A172 (cell line): Measurements from ENCODE around the gene SYS1. TPM values are rescaled to one million over a fixed set of nuclear protein-coding genes. Genes with fewer than 3 reads are reported as not detected.
"Not testable (repeated sequence)": the region's sequence is repeated elsewhere in the genome, so short reads cannot be mapped to it uniquely, and the experiment has no call there.

Source experiments
- DNase-seq: peaks from one replicate; pipeline ENCODE4 v3.0.0-alpha.2; 2015; ENCODE audit warnings: low spot score
- total RNA-seq: library from RNA; depleted of rRNA; stranded (reverse); fragments of >200 nt; shearing (Covaris generic); gene quantifications from 2 replicates; pipeline ENCODE4 v1.2.3, GENCODE V29; 2014

Gene SYS1
- total RNA-seq, 1 experiment from 2014 or later, result 14.5 TPM

- no peak for DNase-seq
These were observed 23.2 kb upstream of the SYS1 start for GRCh38 chr20:45339799-45340198.

- DNase-seq, result no peak
These were observed 22.6 kb upstream of the SYS1 start for GRCh38 chr20:45340236-45340847.

DNA sequence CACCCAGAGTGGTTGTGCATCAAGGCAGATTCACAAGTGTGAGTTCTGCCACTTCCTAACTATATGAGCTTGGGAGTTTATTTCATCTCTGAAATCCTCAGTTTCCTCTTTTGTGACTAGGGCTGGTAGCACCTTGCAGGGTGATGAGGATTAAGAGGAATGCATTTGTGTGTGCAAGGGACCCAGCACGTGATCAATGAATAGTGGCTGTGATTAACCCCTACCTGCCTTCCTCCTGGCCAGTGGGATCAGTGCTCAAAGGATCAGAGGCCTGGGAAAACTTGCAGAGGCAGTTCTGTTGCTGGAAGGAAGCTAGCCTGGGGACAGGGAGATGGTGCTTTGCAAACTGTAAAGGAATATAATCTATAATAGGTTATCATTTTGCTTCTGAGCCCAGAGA, 22.0 kb upstream of the SYS1 start:
- DNase-seq, result no peak

DNA sequence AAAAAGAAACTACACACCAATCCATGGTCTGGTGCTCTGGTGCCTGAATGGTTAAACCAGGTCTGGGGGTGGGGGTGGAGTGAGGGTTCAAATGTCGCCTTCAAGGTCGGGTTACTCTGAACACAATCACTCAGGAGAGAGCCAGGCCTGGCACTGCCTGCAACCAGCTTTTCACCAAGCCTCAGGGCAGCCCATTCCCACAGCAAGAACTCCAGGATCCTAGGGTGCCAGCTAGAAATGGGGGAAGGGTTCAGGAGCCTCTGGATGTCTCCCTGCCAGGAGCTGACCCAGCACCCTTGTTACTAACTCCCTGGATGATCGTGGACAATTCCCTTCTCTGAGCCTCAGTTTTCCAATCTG, 21.4 kb upstream of the SYS1 start:
- DNase-seq, result no peak

DNA sequence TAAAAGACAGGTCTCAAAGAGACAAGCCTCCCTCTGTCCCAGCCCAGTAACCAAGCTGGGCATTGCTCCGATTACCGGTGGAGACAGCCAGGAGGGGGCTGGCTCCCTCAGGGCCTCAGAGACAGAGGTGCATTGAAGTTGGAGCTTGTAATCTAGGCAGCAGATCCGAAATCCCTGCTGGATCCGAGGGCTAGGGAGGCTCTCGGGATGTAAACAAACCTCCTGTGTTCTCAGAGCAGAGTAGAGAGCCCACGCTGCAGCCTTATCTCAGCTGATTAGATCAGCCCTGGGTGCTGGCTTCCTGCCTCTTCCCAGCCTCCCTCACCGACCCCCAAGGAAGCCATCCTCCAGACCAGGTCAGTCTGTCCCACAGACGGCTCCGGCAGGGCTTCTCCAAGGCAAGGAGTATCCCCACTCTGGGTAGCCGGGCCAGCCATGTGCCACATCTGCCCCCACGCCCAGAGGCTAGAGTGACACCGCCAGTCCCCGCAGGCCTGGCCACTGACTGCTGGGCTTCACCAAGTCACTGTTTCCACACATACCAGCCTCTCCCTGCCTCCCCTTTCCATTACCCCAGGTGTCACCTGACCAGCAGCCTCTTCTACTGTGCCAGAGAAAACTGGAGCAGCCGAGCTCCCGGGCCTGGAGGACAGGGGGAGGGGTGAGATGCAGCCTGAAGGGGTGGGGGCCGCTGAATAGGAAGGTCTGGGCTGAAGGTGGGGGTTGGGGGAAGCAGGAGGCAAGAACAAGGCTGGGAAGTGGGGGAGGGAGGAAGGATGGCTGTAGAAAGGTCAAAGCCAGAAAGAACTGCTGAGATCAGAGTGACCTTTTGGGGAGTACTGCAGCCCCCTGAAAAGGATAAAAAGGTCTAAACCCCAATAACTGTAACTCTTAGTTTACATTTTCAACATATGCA, 20.8 kb upstream of the SYS1 start:
- peak; percentile 69 for DNase-seq

DNA sequence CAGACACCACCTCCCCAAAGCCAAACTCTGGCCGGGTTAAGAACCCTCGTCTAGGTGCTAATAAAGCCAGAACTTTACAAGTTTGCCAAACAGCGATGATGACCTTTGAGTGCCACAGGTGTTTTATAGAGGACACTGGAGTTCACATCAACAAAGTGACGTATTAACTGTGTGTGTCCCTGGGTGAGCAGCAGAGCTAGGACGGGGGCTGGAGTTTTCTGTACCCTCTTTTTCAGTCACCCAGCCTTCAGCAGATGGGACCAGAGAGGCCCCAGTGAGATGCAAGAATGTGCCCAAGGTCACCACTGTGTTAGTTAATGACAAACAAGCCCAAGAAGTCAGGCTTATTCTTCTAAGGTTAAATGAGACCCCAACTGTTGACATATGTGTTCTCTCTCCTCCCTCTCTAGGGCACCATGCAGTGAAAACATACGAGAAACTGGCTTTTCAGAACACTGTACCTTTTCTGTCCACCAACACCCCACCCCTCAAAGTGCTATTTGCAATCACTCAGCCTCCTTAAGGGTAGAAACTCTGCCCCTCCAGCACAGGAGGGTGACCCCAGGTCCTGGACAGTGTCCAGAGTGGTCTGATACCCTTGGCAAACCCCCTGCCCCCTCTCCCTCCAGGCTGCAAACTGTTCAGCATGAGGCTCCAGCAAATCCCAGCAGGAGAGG, 20.0 kb upstream of the SYS1 start:
- DNase-seq, result no peak

DNA sequence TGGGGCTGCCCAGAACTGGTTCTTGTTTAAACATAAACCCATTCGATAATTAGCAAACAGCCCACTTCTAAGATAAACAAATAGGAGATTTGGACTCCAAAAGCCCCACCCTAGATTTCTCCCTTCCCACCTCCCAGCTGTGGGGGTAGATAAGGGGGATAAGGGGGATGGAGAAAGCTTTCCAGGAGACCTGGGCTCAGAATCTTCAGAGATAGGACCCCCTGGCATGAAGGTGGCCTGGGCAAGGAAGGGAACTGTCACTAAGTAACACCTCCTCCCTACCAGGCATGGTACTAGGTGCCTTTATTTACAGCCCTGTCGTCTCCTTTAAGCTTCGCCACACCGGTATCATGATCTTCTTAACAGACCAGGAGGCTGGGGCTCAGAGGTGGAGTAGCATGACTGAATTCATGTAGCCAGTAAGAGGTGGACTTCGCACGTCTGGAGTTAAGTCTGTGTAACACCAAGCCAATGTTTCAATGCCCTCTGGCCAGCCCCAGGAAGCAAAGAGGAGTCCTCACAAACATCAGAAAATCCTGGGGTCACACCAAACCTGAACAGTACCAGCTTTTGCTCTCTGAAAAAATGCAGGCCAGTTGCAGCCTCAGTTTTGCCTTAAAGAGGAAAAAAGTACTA, 19.3 kb upstream of the SYS1 start:
- no peak for DNase-seq

DNA sequence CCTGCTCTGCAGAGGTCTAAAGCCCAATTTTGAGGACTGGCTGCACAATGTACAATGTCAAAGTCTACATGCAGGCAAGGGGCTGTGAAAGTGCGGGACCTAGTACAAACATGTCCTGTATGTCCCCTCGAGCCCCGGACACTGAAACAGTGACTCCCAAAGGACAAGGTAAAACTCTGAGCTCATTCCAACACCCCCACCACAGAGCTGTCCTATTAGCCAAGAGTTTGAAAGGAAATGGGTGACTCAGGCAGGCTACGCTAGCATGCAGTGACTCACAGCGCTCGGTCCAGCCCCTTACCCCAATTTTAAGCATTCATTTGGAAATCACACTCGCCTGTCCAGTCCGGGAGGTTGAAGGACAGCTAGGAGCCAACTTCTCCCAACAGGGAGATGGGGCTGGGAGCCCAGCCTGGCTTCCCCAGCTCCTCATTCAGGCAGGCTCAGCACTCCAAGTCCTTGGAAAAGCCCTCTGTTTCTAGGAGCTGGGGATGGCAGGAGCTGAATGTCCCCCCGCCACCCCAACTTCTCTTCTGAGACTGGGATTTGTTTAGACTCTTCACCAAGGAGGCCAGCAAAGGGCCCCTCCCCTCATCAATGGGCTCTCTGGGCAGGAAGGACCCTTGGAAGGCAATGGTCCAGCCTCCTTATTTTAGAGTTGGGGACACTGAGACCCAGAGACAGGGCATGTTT, 18.6 kb upstream of the SYS1 start:
- peak; percentile 94 for DNase-seq

GRCh38 chr20:45345104-45345936, 17.6 kb upstream of the SYS1 start:
- no peak for DNase-seq

DNA sequence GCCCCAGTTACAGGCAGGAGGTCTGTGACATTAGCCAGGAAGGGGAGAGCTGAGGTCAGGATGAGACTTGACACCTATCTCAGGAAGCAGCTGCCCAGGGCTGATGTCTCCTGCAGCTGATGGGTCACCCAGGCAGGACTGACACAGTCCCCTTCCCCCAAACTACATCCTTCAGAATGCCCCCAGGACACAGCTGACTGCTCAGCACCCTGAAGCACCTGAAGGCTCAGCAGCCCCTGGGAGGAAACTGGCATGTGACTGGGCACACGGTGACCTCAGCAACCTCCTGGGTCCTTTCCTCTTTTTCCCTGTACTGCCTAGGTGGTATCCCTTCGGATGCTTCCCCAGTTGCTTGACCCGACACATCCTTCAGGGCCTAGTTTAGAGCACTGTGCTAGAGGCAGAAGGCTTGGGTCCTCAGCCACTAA, 16.7 kb upstream of the SYS1 start:
- DNase-seq, result no peak

DNA sequence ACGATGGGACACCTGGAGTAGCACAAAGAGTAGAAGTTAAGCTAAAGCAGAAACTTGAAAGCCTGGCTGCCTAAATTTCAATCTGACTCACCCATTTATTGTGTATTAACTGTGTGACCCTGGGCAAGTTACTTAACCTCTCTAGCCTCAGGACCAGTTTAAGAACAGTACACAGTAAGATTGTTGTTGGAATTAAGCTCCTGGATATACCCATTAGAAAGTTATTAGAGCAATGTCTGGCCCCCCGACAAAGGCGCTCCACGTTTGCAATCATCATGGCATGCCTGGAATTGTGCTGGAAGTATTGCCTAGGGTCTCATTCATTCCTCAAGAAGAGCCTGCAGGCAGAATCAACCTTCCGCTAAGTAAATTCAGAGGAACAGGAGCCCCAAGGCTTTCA, 16.1 kb upstream of the SYS1 start:
- DNase-seq, result no peak

GRCh38 chr20:45347297-45347935, 15.5 kb upstream of the SYS1 start:
- no peak for DNase-seq

DNA sequence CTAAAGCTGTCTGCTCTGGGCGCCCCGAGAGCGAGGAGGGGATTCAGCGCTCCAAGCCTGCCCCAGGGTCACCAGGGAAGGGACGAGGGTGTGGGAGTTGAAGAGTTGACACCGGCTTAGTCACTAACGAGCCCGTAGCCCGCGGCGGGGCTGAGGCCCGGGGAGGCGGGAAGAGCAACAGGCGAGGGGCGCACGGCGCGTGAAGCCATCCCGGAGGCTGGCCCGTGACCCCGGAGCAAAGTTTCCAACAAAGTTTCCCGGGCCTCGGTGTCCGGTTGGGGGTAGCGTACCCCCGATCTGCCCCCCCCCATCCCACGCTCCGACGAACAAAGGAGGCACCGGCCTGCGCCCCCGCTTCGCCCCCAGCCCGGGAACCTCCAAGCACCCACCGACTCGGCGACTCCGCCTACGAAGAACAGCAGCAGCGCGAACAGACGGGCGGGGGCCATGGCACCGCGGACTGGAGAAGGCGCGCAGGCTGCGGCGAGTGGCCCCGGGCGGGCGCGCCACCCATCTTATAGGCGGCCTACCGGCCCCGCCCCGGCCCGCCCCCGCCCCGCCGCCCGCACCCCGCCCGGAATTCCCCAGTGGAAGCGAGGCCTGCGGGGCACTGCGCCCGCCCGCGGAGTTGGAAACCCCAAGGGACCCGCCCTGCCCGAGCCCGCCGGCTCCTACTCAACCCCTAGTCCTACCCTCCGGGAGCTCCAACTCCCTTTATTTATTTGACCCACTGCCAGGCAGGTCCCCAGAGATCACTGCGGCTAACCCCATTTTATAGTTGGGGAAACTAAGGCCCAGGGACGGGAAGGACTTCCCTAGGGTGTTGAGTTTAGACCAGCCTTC, 14.8 kb upstream of the SYS1 start, which contains the start of gene SDC4:
TSS of gene SDC4 (minus strand) at position 489 of the 843 bp plus-strand sequence. CDS start at position 449, 40 bp downstream.
- DNase-seq, result peak; percentile 56

- no peak for DNase-seq
These were observed 12.7 kb upstream of the SYS1 start for GRCh38 chr20:45350217-45350616.

- not testable (repeated sequence) for DNase-seq
These were observed 12.2 kb upstream of the SYS1 start for GRCh38 chr20:45350795-45351194.

- DNase-seq, result no peak
These were observed 10.2 kb upstream of the SYS1 start for GRCh38 chr20:45352729-45353128.

DNA sequence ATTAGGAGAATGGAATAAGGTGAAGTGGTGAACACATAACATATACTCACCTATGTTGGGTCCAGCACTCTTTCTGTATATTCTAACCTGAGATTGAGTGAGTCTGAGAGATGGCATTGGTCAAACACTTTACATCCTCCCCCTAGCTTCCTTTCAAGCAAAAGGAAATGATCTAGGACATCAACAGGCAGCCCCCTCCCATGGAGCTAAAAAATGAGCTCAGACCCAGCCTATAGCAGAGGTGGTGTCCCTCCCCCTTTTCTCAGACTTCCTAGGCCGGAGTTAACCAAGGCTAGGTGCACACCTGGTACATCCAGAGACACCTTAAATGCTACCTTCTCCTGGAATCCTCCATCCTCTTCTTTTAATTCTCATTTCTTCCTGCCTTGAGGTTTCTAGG, 9.2 kb upstream of the SYS1 start:
- DNase-seq, result no peak

- peak; percentile 57 for DNase-seq
These were observed 8.3 kb upstream of the SYS1 start for GRCh38 chr20:45354423-45355208.
